HAP-1 (cell line): Measurements from ENCODE around the gene ITGA5.
A peak's percentile ranks its signal among the peaks of the same experiment; 100 is the strongest.
"Not testable (repeated sequence)": the region's sequence is repeated elsewhere in the genome, so short reads cannot be mapped to it uniquely, and the experiment has no call there.

Source experiments
- DNase-seq, 2 experiments: peaks; one replicate each; pipeline ENCODE4 v3.0.0-alpha.2; 2016 to 2020; ENCODE audit warnings: low spot score in 2 of 2
- H3K27me3 ChIP-seq: fragments of 250-450 bp; sonication (Bioruptor Pico); 2 replicates; pipeline ENCODE4 v1.5.1; 2020; ENCODE audit warnings: low read depth, mild to moderate bottlenecking, moderate library complexity
- H3K36me3 ChIP-seq: fragments of 250-450 bp; sonication (Bioruptor Pico); replicated peaks from 2 replicates; pipeline ENCODE4 v1.5.1; 2020; ENCODE audit warnings: mild to moderate bottlenecking
- H3K4me1 ChIP-seq: fragments of 250-450 bp; sonication (Bioruptor Pico); 2 replicates; pipeline ENCODE4 v1.5.1; 2020; ENCODE audit warnings: mild to moderate bottlenecking
- H3K4me3 ChIP-seq: fragments of 250-450 bp; sonication (Bioruptor Pico); 2 replicates; pipeline ENCODE4 v1.5.1; 2020; ENCODE audit warnings: mild to moderate bottlenecking, moderate library complexity
- H3K9me3 ChIP-seq: fragments of 250-450 bp; sonication (Bioruptor Pico); 2 replicates; pipeline ENCODE4 v1.5.1; 2020; ENCODE audit warnings: mild to moderate bottlenecking, moderate library complexity
- in situ Hi-C: fragments of 300-500 bp; cut with MboI; formaldehyde crosslinking; loops from 3 replicates; pipeline ENCODE4 v1.14.3; 2020; ENCODE audit warnings: low sequenced_read_pairs, inconsistent platforms, mixed read lengths

Gene ITGA5

GRCh38 chr12:54358191-54358944, 60.7 kb downstream of the ITGA5 start:
- in situ Hi-C loops, result loop anchor here (25.0 kb wide), 1 partner anchor 371 kb away; the partner anchor contains the start of gene HOXC10
- DNase-seq, result peak in 1 of 2 experiments; percentile 48
- Histone ChIP-seq H3K9me3 (no peaks in the 10 kb centered on the region), H3K4me1 (peaks cover 31% of the 10 kb centered on the region), H3K27me3 (no peaks in the 10 kb centered on the region), H3K36me3 (no peaks in the 10 kb centered on the region), H3K4me3 (peak overlapping the region; percentile 42)

GRCh38 chr12:54357506-54358190, 61.4 kb downstream of the ITGA5 start:
- DNase-seq, result no peak
- peak overlapping the region; percentile 42; the same call in 1 of the 2 replicates for H3K4me3 ChIP-seq
- no peaks in the 10 kb centered on the region for H3K9me3 ChIP-seq
- peaks cover 36% of the 10 kb centered on the region for H3K4me1 ChIP-seq
- in situ Hi-C loops, result loop anchor here (25.0 kb wide), 1 partner anchor 370 kb away; the partner anchor contains the start of gene HOXC10
- no peaks in the 10 kb centered on the region for H3K36me3 ChIP-seq
- no peaks in the 10 kb centered on the region for H3K27me3 ChIP-seq

- H3K4me3 ChIP-seq, result no peak overlapping the region
- no peaks in the 10 kb centered on the region for H3K27me3 ChIP-seq
- no peaks in the 10 kb centered on the region for H3K9me3 ChIP-seq
- H3K36me3 ChIP-seq, result peaks cover 1% of the 10 kb centered on the region
- DNase-seq, result peak in 1 of 2 experiments; percentile 38
- H3K4me1 ChIP-seq, result peaks cover 43% of the 10 kb centered on the region
- in situ Hi-C loops, result loop anchor here (25.0 kb wide), 1 partner anchor 370 kb away; the partner anchor contains the start of gene HOXC10
Measured at GRCh38 chr12:54356951-54357356, 62.1 kb downstream of the ITGA5 start.

GRCh38 chr12:54356228-54356627, 62.8 kb downstream of the ITGA5 start:
- H3K27me3 ChIP-seq, result no peaks in the 10 kb centered on the region
- H3K4me1 ChIP-seq, result peaks cover 50% of the 10 kb centered on the region
- DNase-seq, result no peak
- no peak overlapping the region for H3K4me3 ChIP-seq
- no peaks in the 10 kb centered on the region for H3K9me3 ChIP-seq
- in situ Hi-C loops, result loop anchor here (25.0 kb wide), 1 partner anchor 369 kb away; the partner anchor contains the start of gene HOXC10
- peaks cover 8% of the 10 kb centered on the region for H3K36me3 ChIP-seq

GRCh38 chr12:54355104-54355815, 63.8 kb downstream of the ITGA5 start:
- Histone ChIP-seq H3K9me3 (no peaks in the 10 kb centered on the region), H3K4me1 (peaks cover 49% of the 10 kb centered on the region), H3K27me3 (no peaks in the 10 kb centered on the region), H3K36me3 (peaks cover 15% of the 10 kb centered on the region), H3K4me3 (no peak overlapping the region)
- no peak for DNase-seq
- in situ Hi-C loops, result loop anchor here (25.0 kb wide), 1 partner anchor 368 kb away; the partner anchor contains the start of gene HOXC10

GRCh38 chr12:54354271-54354670, 64.8 kb downstream of the ITGA5 start:
- H3K4me3 ChIP-seq, DNase-seq, H3K9me3 ChIP-seq, H3K27me3 ChIP-seq: not testable (repeated sequence)
- Histone ChIP-seq H3K36me3 (peaks cover 25% of the 10 kb centered on the region), H3K4me1 (peaks cover 41% of the 10 kb centered on the region)
- in situ Hi-C loops, result loop anchor here (25.0 kb wide), 1 partner anchor 367 kb away; the partner anchor contains the start of gene HOXC10

GRCh38 chr12:54352891-54353874, 65.9 kb downstream of the ITGA5 start:
- peaks cover 36% of the 10 kb centered on the region for H3K36me3 ChIP-seq
- H3K4me1 ChIP-seq, result peaks cover 34% of the 10 kb centered on the region
- no peak for DNase-seq
- in situ Hi-C loops, result loop anchor here (25.0 kb wide), 1 partner anchor 366 kb away; the partner anchor contains the start of gene HOXC10
- no peak overlapping the region for H3K4me3 ChIP-seq
- H3K9me3 ChIP-seq, result no peaks in the 10 kb centered on the region
- no peaks in the 10 kb centered on the region for H3K27me3 ChIP-seq

GRCh38 chr12:54352022-54352531, 67.0 kb downstream of the ITGA5 start:
- no peaks in the 10 kb centered on the region for H3K9me3 ChIP-seq
- H3K4me3 ChIP-seq, result no peak overlapping the region
- H3K27me3 ChIP-seq, result no peaks in the 10 kb centered on the region
- peaks cover 47% of the 10 kb centered on the region for H3K36me3 ChIP-seq
- peaks cover 24% of the 10 kb centered on the region for H3K4me1 ChIP-seq
- DNase-seq, result peak; percentile 56 to 88
- in situ Hi-C loops, result loop anchor here (25.0 kb wide), 1 partner anchor 365 kb away; the partner anchor contains the start of gene HOXC10

- no peaks in the 10 kb centered on the region for H3K9me3 ChIP-seq
- DNase-seq, result no peak
- H3K4me1 ChIP-seq, result peaks cover 24% of the 10 kb centered on the region
- no peak overlapping the region for H3K4me3 ChIP-seq
- no peaks in the 10 kb centered on the region for H3K27me3 ChIP-seq
- in situ Hi-C loops, result loop anchor here (25.0 kb wide), 1 partner anchor 364 kb away; the partner anchor contains the start of gene HOXC10
- peaks cover 55% of the 10 kb centered on the region for H3K36me3 ChIP-seq
Measured at GRCh38 chr12:54351341-54351740, 67.7 kb downstream of the ITGA5 start.

- in situ Hi-C loops, result loop anchor here (25.0 kb wide), 1 partner anchor 363 kb away; the partner anchor contains the start of gene HOXC10
- H3K9me3 ChIP-seq, result no peaks in the 10 kb centered on the region
- DNase-seq, result no peak
- H3K27me3 ChIP-seq, result no peaks in the 10 kb centered on the region
- H3K36me3 ChIP-seq, result peaks cover 60% of the 10 kb centered on the region
- H3K4me1 ChIP-seq, result peaks cover 24% of the 10 kb centered on the region
- no peak overlapping the region for H3K4me3 ChIP-seq
Measured at GRCh38 chr12:54350743-54351142, 68.3 kb downstream of the ITGA5 start.

- Histone ChIP-seq H3K36me3 (peaks cover 69% of the 10 kb centered on the region), H3K4me1 (peaks cover 24% of the 10 kb centered on the region), H3K27me3 (no peaks in the 10 kb centered on the region), H3K9me3 (no peaks in the 10 kb centered on the region), H3K4me3 (no peak overlapping the region)
- in situ Hi-C loops, result loop anchor here (25.0 kb wide), 1 partner anchor 362 kb away; the partner anchor contains the start of gene HOXC10
- DNase-seq, result no peak
Measured at GRCh38 chr12:54349679-54350078, 69.4 kb downstream of the ITGA5 start.

- H3K36me3 ChIP-seq, result peaks cover 76% of the 10 kb centered on the region
- peaks cover 24% of the 10 kb centered on the region for H3K4me1 ChIP-seq
- H3K27me3 ChIP-seq, result no peaks in the 10 kb centered on the region
- no peak for DNase-seq
- H3K4me3 ChIP-seq, result no peak overlapping the region
- in situ Hi-C loops, result no loop called here
- H3K9me3 ChIP-seq, result no peaks in the 10 kb centered on the region
Measured at GRCh38 chr12:54349036-54349435, 70.0 kb downstream of the ITGA5 start.
